Cerebellar nuclear complex (tissue), 1 donor: ENCODE data around the gene KLHL26.

Source experiments
- DNase-seq, 2 experiments: peaks; one replicate each; lab custom pipeline; 2025; lab: John Stamatoyannopoulos, UW

KLHL26 gene

GRCh38 chr19:18687740-18688465, 51.1 kb downstream of the KLHL26 start:
- no peak for DNase-seq

DNA sequence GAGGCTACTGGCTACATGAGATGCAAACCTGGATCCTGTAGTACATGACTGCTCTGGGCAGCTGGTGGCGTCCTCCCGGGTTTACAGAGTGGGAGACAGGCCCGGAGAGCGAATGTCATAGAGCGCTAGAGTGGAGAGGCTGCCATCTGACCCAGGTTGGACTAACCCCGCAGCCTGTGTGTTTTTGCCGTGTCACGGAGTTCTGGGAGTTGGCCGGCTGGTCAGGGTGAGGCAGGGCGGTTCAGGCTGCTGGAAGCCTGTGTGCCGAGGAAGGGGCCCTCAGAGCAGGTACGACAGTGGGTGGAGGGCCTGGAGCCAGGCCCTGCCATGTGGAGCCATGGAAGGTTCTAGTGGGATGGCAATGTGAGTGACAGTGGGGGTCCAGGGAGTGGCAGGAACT, 59.2 kb downstream of the KLHL26 start:
- DNase-seq, result no peak

DNA sequence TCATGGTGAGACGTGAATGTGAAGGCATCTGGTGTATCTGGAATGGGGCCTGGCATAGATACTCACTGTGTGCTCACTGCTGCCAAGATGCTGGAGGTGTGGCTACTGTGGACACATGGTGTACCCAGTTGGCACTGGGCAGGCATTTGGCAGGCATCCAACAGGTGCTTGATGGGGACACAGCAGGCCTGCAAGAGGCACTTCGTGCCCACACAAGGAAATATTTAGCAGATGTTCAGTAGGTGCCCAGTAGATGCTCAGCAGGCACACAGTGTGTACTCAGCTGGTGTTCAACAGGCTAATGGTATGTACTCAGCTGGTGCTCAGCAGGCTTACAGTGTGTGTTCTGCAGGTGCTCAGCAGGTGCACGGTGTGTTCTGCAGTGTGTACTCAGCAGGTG, 60.9 kb downstream of the KLHL26 start:
- DNase-seq, result peak in 1 of 2 experiments; percentile 50

DNA sequence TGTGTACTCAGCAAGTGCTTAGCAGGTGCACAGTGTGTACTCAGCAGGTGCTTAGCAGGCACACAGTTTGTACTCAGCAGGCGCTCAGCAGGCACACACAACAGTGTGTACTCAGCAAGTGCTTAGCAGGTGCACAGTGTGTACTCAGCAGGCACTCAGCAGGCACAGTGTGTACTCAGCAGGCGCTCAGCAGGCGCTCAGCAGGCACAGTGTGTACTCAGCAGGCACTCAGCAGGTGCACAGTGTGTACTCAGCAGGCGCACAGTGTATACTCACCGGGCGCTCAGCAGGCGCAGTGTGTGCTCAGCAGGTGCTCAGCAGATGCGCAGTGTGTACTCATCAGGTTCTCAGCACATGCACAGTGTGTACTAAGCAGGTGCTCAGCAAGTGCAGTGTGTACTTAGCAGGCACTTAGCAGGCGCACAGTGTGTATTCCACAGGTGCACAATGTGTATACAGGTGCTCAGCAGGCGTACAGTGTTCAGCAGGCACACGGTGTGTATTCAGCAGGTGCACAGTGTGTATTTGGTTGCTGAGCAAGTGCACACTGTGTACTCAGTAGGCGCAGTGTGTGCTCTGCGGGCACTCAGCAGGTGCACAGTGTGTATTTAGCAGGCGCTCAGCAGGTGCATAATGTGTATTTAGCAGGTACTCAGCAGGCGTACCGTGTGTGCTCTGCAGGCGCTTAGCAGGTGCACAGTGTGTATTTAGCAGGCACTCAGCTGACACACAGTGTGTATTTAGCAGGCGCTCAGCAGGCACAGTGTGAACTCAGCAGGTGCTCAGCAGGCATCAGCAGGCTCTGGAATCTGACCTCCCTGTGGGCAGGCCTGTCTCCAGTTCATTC, 61.7 kb downstream of the KLHL26 start:
- DNase-seq, result no peak

GRCh38 chr19:18699403-18700054, 62.7 kb downstream of the KLHL26 start:
- no peak for DNase-seq

DNA sequence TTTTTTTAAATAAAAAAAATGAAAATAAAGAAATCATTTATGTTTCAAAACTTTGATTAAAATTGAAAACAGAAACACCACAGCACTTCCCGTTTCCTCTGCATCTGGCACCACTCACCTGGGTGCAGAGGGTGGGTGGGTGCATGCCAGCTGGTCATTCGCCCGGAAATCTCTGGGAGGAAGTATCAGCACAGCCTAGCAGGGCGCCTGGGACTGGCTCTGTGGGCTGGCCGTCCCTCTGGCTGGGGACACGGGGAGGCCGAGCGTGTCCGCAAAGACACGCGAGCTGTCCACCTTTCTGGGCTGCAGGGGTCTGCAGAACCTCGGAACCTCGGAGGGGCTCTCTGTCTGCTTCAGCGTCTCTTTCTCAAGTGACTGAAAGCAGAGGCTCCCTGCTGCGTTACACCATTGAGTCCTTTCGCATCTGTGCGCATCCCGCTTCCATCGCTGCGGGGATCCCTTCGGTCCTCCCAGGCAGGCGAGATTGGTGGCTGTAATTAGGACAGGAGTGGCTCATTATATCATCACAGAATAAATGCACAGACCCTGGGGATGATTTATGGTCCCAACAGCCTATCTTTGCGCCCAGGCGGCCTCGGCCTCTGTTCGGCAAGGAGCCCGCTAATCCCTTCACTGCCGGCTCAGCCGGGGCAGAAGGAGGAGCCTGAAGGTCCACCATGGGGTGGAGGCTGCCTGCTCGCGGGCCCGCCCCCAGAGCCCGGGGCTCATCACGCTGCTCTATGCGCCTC, 63.8 kb downstream of the KLHL26 start:
- DNase-seq, result peak in 1 of 2 experiments; percentile 12

- DNase-seq, result no peak
Observed at GRCh38 chr19:18701250-18701608, 64.4 kb downstream of the KLHL26 start.

DNA sequence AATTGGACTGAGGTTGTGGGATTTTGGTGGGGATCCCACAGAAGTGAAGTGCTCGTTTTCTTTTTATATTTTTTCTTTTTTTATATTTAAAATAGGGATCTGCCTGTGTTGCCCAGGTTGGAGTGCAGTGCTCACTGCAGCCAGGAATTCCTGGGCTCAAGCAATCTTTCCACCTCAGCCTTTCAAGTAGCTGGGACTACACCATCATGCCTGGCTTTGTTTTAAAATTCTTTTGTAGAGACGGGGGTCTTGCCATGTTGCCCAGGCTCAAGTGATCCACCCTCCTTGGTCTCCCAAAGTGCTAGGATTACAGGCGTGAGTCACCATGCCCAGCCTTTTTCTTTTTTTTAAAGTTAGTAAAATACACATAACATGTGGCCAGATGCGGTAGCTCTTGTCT, 67.2 kb downstream of the KLHL26 start:
- DNase-seq, result no peak

DNA sequence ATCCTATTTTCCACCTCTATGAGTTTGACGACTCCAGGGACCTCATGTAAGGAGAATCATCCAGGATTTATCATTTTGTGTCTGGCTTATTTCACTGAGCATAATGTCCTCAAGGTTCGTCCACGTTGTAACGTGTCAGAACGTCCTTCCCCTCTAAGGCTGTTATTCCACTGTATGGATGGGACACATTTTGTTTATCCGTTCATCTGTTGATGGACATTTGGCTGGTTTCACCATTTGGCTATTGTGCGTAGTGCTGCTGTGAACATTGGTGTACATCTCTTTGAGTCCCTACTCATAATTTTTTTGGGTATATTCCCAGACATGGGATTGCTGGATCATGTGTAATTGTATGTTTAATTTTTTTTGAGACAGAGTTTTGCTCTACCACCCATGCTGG, 68.1 kb downstream of the KLHL26 start:
- DNase-seq, result peak in 1 of 2 experiments; percentile 8

DNA sequence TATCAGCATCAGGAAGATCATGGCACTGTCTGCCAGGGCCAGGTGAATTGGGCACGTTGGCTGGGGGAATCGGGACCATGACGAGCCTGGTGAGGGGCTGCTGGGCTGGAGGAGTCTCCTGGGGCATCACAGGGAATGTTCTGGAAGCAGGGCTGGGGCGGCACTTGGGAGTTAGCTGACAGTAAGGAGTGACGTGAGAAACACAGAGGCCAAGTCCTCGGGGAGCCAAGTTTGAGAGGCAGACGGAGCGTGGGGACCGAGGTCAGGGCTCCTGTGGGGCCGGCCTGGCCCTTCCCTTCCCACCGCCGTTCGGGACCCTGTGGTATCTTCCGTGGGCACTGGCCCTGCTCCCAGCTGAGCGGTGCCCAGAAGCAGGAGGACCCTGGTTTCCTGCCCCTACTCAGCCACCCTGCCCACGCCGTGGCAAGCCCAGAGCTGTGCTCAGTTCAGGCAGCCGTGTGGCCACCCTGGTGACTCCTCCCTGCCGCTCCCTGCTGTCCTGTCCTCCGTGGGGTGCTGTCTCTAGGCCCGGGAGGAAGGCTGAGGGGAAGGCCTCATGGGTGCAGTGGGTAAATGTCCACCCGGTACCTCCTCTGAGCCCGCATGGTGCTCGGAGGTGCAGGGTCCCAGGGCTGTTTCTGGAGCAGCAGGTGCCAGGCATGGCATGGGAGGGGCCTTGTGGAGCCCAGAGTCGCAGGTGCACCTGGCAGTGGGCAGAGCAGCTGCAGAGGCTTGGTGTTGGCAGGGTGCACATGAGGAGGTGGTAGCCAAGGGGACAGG, 71.8 kb downstream of the KLHL26 start:
- DNase-seq, result no peak

DNA sequence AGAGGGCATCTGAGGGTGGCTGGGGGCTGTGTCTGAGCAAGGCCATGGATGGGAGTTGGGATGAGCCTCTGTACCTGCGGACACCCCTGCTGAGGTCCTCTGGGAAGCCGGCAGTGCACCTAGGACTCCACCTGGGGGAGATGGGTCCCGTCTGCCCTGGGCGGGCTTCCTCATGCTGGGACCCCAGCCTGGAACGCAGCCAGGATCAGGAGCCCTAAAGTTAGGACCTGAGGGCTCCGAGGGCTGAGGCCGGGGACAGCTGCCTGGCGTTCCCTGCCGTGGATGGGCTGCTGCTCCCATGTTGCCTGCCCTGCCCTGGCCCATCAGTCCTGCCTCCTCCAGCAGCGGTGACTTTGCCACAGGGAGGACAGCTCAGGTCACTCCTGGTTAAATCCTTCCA, 72.7 kb downstream of the KLHL26 start:
- no peak for DNase-seq

DNA sequence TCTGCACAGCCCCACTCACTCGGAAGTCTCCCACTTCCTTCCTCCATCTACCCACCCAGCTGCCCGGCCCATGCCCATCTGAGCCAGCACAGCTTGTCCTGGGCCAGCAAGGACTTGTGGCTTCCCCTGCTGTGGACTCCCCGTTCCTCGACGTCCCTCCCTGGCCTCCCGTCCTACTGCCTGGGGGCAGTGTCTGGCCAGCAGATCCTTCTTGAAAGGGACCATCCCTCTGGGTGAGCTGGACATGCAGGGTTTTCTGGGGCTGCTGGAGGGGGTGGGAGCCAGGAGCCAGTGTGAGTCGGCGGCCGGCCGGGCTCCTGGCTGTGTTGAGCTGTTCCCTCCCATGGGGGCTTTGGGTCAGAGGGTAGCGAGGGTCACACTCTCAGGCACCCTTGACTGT, 73.4 kb downstream of the KLHL26 start:
- DNase-seq, result no peak

DNA sequence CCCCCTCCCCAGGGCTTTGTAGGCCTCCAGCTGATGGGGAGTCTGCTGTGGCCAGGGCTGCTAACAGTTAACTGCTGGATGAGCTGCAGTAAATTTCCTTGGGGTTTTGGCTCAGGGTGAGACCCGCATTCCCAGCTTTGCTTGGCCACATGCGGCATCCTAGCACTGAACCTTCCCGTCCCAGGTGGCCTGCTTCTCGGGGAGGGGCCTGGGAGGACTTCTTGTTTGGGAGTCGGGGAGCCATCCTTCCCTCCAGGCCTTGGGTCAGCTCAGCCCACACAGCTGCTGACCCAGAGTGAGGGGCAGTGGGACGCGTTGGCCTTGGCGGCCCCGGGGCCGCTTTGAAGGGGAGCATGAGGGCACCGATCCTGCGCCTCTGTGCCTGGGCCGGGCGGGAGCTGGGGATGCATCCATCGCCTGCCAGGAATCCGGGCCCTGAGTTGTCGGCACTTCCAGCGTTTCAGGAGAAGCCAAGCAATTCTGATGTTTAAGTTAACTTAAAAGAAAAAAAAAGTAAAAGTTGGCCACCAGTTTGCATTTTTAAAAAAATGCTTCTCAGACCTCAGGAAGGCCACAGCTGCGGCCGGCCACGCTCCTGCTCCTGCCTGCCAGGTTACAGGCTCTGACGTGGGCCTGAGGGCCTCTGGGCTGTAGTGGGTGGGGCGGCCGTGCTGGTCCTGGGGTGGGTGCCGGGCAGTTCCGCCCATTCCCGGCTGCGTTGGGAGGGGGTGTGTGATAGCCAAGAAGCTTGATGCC, 74.3 kb downstream of the KLHL26 start:
- DNase-seq, result no peak

GRCh38 chr19:18711893-18712292, 75.1 kb downstream of the KLHL26 start:
- DNase-seq, result no peak

- no peak for DNase-seq
Observed at GRCh38 chr19:18712981-18713380, 76.2 kb downstream of the KLHL26 start.

DNA sequence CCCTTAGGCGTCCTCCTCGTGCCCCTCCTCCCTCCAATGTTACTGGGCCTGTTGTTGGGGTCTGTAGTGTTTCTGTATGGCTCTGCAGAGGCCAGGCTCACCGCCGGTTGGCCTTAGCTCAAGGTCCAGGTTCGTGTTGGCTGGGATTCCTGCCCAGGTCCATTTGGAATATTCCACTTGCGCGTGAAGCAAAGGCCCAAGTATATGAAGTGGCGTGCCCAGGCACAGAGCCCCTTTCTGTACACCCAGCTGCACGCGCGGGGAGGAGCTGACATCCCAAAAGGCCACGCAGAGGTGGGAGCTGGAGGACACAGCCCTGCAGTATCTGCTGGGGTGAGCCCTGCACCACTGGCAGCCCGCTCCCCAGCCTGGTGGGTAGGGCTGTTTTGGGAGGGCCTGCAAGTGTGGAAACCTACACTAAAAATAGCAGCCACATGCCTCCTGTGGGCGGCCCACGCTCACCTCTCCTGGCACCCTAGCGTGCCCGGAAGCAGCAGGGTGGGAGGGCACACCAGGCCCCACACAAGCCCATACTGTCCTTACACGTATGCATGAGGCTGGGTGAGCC, 76.8 kb downstream of the KLHL26 start:
- peak in 1 of 2 experiments; percentile 42 for DNase-seq

- DNase-seq, result no peak
Observed at GRCh38 chr19:18715416-18715815, 78.6 kb downstream of the KLHL26 start.

DNA sequence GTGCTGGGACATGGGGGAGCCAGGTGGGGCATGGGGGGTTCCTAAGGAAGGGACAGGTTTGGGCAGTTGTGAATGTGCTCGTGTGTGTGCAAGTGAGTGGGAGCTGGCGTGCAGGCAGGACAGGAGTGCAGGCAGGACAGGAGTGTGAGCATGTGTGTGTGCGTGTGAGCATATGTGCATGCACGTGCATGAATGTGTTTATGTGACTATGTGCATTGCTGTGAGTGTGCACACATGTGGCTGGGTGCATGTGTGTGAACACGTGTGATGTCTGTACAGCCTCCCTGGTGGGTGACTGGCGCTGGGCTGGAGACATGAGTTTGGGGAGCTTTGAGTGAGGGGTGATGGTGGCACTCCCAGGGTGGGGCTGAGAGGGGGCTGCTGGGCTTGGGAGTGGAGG, 80.0 kb downstream of the KLHL26 start:
- DNase-seq, result no peak

DNA sequence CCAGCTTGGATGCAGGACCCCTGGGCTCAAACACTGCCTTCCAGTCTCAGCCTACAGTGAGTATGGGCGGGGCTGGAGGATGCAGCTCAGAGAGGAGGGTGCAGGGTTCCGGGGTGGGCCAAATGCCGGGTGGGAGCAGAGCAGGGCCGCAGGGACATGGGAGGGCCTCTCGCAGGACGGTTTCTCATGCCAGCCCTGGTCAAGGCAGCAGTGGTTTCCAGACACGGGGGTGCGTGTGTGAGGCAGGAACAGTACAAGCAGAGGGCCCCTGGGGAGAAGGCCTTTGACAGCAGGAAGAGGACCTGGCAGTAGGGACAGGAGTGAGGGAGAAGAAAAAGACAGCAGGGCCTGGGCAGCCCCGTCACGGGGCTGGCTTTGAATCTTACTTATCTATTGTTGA, 80.8 kb downstream of the KLHL26 start:
- no peak for DNase-seq

GRCh38 chr19:18718015-18718526, 81.2 kb downstream of the KLHL26 start:
- DNase-seq, result no peak
